GM12874 (cell line): ENCODE results near the gene NRXN3.

Source experiments
- TF ChIP-seq, protein P1 (sequence below): IDR thresholded peaks from 2 replicates; pipeline ENCODE4 v1.5.1; 2011; ENCODE audit warnings: low read depth, mild to moderate bottlenecking, control low read depth, low read length, moderate library complexity; ENCODE audit not compliant: insufficient read depth

The NRXN3 gene

DNA sequence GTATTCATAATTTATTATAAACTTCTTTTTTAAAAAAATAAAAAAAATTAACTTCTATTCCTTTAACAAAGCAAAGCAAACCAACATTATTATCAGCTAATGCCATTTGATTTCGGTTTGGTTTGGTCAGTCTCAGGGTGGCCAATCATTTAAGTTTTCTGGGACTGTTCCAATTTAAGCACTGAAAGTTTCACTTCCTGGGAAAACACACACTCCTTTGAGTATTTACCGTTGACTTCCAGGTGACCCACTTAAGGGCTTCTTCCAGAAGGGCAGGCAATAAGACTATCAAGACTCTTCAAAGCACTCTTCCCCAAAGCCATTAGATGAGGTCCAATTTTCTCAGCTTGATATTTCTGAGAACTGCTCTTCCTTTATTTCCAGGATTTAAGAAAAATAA is 1187.1 kb downstream of the NRXN3 start:
- TF ChIP-seq, protein P1, sequence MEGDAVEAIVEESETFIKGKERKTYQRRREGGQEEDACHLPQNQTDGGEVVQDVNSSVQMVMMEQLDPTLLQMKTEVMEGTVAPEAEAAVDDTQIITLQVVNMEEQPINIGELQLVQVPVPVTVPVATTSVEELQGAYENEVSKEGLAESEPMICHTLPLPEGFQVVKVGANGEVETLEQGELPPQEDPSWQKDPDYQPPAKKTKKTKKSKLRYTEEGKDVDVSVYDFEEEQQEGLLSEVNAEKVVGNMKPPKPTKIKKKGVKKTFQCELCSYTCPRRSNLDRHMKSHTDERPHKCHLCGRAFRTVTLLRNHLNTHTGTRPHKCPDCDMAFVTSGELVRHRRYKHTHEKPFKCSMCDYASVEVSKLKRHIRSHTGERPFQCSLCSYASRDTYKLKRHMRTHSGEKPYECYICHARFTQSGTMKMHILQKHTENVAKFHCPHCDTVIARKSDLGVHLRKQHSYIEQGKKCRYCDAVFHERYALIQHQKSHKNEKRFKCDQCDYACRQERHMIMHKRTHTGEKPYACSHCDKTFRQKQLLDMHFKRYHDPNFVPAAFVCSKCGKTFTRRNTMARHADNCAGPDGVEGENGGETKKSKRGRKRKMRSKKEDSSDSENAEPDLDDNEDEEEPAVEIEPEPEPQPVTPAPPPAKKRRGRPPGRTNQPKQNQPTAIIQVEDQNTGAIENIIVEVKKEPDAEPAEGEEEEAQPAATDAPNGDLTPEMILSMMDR = no peak

DNA sequence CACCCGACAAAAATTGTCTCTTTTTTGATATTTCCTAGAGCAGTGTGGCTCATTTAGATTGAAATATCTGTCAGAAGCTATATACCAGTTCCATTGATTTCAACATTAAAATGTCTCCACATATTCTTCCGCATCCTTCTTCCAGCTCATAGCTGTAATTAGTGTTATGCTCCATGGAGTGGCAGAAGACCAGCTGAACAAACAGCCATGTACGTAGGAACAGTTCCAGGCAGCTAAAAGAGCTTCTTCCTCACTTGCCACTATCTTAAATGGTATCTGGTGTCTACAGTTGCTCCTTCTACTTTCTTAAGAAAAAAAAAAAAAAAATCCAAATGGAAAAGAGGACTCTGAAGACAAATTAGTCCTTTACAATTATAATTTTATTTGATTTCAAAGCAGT is 1193.1 kb downstream of the NRXN3 start:
- TF ChIP-seq, protein P1 = no peak

GRCh38 chr14:79369359-79370332 is 1199.5 kb downstream of the NRXN3 start:
- TF ChIP-seq, protein P1 = no peak

- TF ChIP-seq, protein P1 = no peak
Measured at GRCh38 chr14:79370969-79371368, 1200.8 kb downstream of the NRXN3 start.

DNA sequence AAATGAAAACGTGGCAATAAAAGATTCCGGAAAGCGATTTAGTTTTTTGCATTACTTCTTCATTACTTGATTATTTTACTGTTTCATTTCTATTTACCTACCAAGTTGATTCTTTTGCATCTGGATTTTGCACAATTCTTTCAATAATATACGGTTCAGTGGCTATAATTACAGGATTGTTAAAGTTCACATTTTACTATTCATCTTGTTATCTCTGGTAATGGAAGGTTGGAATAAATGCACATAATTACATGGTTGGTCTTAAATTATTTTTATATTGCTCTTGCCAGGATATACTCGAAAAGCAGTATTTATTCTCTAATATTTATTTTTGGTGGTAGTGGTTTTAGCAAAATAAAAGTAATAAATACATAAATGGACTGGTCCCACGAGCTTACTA is 1203.3 kb downstream of the NRXN3 start:
- TF ChIP-seq, protein P1 = no peak

DNA sequence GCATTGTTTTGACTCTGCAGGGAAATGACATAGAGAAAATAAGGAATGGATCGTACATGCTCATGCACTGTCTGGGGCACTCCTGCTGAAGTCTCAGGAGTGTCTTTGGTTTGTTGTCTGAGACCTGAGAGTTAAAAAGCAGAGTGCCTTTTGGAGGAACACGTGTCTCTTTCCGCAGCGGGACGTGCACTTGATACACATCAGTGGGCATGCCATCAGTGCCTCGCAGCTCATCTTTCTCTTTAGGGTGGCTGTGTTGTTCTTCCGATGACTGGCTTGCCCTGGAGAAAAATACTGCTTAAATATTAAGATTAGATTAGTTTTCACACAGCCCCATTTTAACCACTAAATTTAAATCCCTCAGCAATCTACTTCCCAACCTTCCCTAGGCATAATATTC is 1205.2 kb downstream of the NRXN3 start:
- TF ChIP-seq, protein P1 = no peak

DNA sequence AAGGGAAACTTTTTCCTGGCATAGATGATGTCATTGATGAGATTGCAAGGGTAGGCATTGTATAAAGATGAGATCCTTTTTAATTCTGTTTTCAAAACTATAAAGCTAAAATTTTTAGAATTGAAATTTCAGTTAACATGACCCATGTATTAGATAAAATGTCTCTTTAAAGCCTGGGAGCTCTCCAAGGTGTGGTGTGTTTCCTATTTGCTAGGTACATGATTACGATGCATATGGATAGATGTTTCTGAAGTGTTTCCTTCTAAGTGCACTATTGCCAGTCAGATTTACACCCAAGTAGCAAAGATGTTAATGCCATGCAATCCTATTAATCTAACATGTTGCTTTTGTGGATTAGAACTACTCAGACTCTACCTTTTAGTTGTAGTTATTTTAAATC is 1206.4 kb downstream of the NRXN3 start:
- TF ChIP-seq, protein P1 = no peak
